Heart right ventricle (tissue), 16 donors: ENCODE data around the gene NID1. TPM values are rescaled to one million over a fixed set of nuclear protein-coding genes. Genes with fewer than 3 reads are reported as not detected.

Experiments used
- ATAC-seq, 8 donors: fragments of 200-7000 bp; cut with Tn5 transposase; one replicate each; pipeline ENCODE4 v1.9.1; 2020; ENCODE audit warnings: mild to moderate bottlenecking in 8 of 8, moderate library complexity in 8 of 8, moderate number of reproducible peaks in 1 of 8
- DNase-seq, 2 donors: peaks; one replicate each; pipeline ENCODE4 v3.0.0-alpha.2; 2020
- H3K27ac ChIP-seq, 10 donors: fragments of 200-600 bp; sonication (generic) in 2 of 10; one replicate each; pipeline versions ENCODE4 v1.5.0 to v1.8.0; 2020 to 2022; ENCODE audit warnings: mild to moderate bottlenecking in 3 of 10
- H3K27me3 ChIP-seq, 7 donors: fragments of 200-600 bp; one replicate each; pipeline ENCODE4 v1.8.0; 2021 to 2022; ENCODE audit warnings: mild to moderate bottlenecking in 2 of 7
- H3K36me3 ChIP-seq, 9 donors: fragments of 200-600 bp; sonication (generic) in 1 of 9; one replicate each; pipeline versions ENCODE4 v1.5.0 to v1.8.0; 2020 to 2022; ENCODE audit warnings: mild to moderate bottlenecking in 2 of 9
- H3K4me1 ChIP-seq, 9 donors: fragments of 200-600 bp; sonication (generic) in 1 of 9; one replicate each; pipeline versions ENCODE4 v1.5.0 to v1.8.0; 2020 to 2022; ENCODE audit warnings: mild to moderate bottlenecking in 4 of 9
- H3K4me3 ChIP-seq, 10 donors: fragments of 200-600 bp; sonication (generic) in 2 of 10; one replicate each; pipeline versions ENCODE4 v1.5.0 to v1.8.0; 2020 to 2022; ENCODE audit warnings: mild to moderate bottlenecking in 7 of 10, moderate library complexity in 2 of 10
- H3K9me3 ChIP-seq, 11 donors: fragments of 200-600 bp in 10 of 11; sonication (generic) in 2 of 11; one replicate each; pipeline versions ENCODE4 v1.5.0 to v1.8.0; 2013 to 2022; ENCODE audit warnings: mild to moderate bottlenecking in 2 of 11, control low read depth in 1 of 11, moderate library complexity in 1 of 11
- WGBS, 2 donors: extraction: QIAGEN DNeasy Blood & Tissue Kit; methylation state at CpG; one replicate each; pipeline ENCODE4 v1.1.7; 2013; ENCODE audit warnings: inconsistent platforms in 1 of 2; 5-methylcytosine and 5-hydroxymethylcytosine counted together
- intact Hi-C, 10 donors: fragments of 100-400 bp; cut with DNase I; formaldehyde crosslinking; loops; one replicate each; pipeline versions ENCODE4 v1.11.1 to v1.14.2; 2022
- polyA plus RNA-seq, 2 donors: library from polyadenylated mRNA; stranded (reverse); fragments of 200-250 nt; gene quantifications; one replicate each; pipeline ENCODE4 v1.2.3, GENCODE V29; 2013
- total RNA-seq, 10 donors: library from RNA; stranded (reverse); fragmentation: NEBNext Ultra II Directional in 3 of 10; extraction: Animal tissue kit (Norgen Biotek cat#: 25700) in 3 of 10; gene quantifications; one replicate each; pipeline versions ENCODE4 v1.2.1 to v1.2.4, GENCODE V29; 2021 to 2023
- TF ChIP-seq, protein P1 (sequence below), 9 donors: fragments of 200-600 bp; sonication (generic) in 2 of 9; IDR thresholded peaks; one replicate each; pipeline versions ENCODE4 v1.5.0 to v1.8.0; 2021 to 2022; ENCODE audit warnings: antibody characterized with exemption in 9 of 9, mild to moderate bottlenecking in 5 of 9, moderate library complexity in 1 of 9
- donor health status: Arrhythmogenic right ventricular cardiomyopathy.
- donor health status: ischemic (EF 13 %, LVEDD 7.1; RV severe dilation, severe dysfunction).
- donor health status: healthy with polysubstance abuse.
- donor health status: DM: no; HTN: yes; CAD: no.
- donor health status: DM: no; HTN: no; CAD: no.
- donor health status: ischemic (EF 25% LVEDD 6.9; RV normal size, moderate dysfunction).
- donor health status: ischemic (EF 25% LVEDD 5.7; RV mildly dilated, moderate dysfunction).
- donor health status: healthy.
- donor health status: DM: yes; HTN: yes; CAD: no.
- donor health status: Ischemic cardiomyopathy.
- donor health status: ischemic (EF 35%, LVEDD 5.7; RV mildly dilated, moderate dysfunction).
- donor health status: nonischemic (EF 11% LVEDD 7.7; RV severe dilation, severe dysfunction).
- donor health status: DM: yes; HTN: yes; CAD: no.
- donor health status: PGD.
- donor health status: ischemic (EF 29% LVEDD 5.4; RV normal size, mild dysfunction).
- donor health status: nonischemic (EF 23%, LVEDD 6.1; RV moderate dilation, normal function).

NID1 gene
- total and polyA plus RNA-seq, 12 donors, result 30.2 to 120 (median 44.4) TPM

DNA sequence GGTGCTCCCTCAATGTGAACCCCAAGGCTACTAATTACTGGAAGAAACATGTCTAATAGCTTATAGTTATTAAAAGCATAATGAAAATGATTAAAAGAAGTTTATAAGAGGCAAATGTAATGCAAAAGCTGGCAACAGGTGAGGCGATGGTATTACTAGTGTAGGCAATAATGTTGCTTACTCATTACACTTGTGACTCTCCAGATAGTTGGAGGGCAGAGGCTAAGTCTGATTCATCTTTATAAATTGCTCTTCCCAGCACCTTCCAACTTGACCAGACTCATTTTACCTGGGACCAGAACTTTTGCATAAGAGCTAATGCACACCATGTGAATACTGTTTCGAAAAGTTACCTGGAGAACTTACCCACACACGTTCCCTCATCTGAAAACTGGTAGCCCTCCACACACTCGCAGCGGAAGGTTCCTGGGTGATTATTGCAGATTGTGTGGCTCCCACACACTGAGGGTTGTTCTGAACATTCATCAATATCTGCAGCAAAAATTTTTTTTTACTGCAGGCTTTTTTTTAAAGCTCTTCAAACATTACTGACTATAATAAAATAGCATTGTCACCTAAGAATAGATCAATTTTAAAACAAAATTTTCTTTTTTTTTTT is 48.0 kb downstream of the NID1 start:
- Histone ChIP-seq H3K27me3 (no peaks in the 10 kb centered on the region), H3K4me3 (no peak overlapping the region), H3K36me3 (peaks cover 0 to 100% (median 30%) of the 10 kb centered on the region in 9 donors), H3K27ac (peak overlapping the region in 9 of 10 donors; percentile 46 to 87 (median 78)), H3K4me1 (peaks cover 4 to 64% (median 34%) of the 10 kb centered on the region in 9 donors), H3K9me3 (no peaks in the 10 kb centered on the region)
- ATAC-seq (no peak), DNase-seq (no peak)
- 96 to 97% methylated on average over 5 of the region's 5 CpGs for whole genome bisulfite sequencing, 2 donors
- intact Hi-C loops, result loop anchor here in 3 of 10 donors (5.0 kb wide), 3 partner anchors 35 to 45 kb away; no protein-coding TSS in a partner anchor
- TF ChIP-seq, protein P1, sequence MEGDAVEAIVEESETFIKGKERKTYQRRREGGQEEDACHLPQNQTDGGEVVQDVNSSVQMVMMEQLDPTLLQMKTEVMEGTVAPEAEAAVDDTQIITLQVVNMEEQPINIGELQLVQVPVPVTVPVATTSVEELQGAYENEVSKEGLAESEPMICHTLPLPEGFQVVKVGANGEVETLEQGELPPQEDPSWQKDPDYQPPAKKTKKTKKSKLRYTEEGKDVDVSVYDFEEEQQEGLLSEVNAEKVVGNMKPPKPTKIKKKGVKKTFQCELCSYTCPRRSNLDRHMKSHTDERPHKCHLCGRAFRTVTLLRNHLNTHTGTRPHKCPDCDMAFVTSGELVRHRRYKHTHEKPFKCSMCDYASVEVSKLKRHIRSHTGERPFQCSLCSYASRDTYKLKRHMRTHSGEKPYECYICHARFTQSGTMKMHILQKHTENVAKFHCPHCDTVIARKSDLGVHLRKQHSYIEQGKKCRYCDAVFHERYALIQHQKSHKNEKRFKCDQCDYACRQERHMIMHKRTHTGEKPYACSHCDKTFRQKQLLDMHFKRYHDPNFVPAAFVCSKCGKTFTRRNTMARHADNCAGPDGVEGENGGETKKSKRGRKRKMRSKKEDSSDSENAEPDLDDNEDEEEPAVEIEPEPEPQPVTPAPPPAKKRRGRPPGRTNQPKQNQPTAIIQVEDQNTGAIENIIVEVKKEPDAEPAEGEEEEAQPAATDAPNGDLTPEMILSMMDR (IDR thresholded peaks at IDR 0.05), result no peak

DNA sequence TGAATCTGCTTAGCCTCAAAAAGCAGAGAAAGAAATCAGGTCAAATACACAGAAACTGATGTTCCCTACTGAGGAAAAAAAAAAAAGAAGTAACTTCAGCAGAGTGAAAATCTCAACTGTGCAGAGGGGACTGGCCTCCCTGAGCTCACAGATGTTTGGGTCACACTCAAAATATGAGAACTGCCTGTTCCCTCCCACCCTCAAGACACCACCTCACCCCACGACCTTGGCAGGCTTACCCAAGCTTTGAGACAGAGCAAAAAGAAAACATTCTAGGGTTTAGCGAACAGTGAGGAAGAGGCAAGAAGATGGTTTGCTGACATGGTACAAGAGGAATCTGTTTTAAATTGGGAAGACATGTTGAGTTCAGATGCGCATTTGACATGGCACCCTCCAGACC is 48.8 kb downstream of the NID1 start:
- 70% methylated on average over 3 of the region's 3 CpGs for WGBS, 2 donors
- Histone ChIP-seq H3K4me1 (peaks cover 0 to 63% (median 27%) of the 10 kb centered on the region in 9 donors), H3K9me3 (no peaks in the 10 kb centered on the region), H3K4me3 (no peak overlapping the region), H3K27me3 (no peaks in the 10 kb centered on the region), H3K27ac (peak overlapping the region; percentile 36 to 87 (median 74)), H3K36me3 (peaks cover 0 to 100% (median 35%) of the 10 kb centered on the region in 9 donors)
- DNase-seq, result peak; percentile 65 to 67
- peak; percentile 15 to 75 (median 58) for ATAC-seq
- intact Hi-C loops, result loop anchor here in 3 of 10 donors (5.0 kb wide), 3 partner anchors 34 to 46 kb away; no protein-coding TSS in a partner anchor
- TF ChIP-seq, protein P1 (IDR thresholded peaks at IDR 0.05), result no peak

DNA sequence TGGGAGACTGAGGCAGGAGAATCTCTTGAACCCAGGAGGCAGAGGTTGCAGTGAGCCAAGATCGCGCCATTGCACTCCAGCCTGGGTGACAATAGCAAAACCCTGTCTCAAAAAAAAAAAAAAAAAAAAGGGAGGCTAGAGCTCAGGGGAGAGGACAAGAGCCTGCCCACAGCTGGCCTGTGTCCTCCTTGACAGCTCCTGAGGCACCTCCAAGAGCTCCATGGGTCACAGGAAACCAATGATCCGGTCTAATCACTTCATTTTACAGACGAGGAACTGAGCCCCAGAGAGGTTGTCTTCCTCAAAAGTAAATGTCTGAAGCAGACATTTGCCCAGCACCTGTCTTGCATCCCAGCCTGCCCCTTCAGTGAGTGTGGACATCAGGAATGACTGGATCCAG is 49.4 kb downstream of the NID1 start:
- no peak for DNase-seq
- intact Hi-C loops, result loop anchor here in 3 of 10 donors (5.0 kb wide), 3 partner anchors 33 to 47 kb away; no protein-coding TSS in a partner anchor
- peak overlapping the region; percentile 36 to 87 (median 70) for H3K27ac ChIP-seq
- peak in 1 of 8 donors; percentile 18 for ATAC-seq
- no peaks in the 10 kb centered on the region for H3K9me3 ChIP-seq
- no peaks in the 10 kb centered on the region for H3K27me3 ChIP-seq
- no peak overlapping the region for H3K4me3 ChIP-seq
- WGBS, 2 donors, result 82 to 87% methylated on average over 4 of the region's 4 CpGs
- TF ChIP-seq, protein P1 (IDR thresholded peaks at IDR 0.05), result no peak
- peaks cover 0 to 63% (median 23%) of the 10 kb centered on the region in 9 donors for H3K4me1 ChIP-seq
- peaks cover 0 to 100% (median 39%) of the 10 kb centered on the region in 9 donors for H3K36me3 ChIP-seq

DNA sequence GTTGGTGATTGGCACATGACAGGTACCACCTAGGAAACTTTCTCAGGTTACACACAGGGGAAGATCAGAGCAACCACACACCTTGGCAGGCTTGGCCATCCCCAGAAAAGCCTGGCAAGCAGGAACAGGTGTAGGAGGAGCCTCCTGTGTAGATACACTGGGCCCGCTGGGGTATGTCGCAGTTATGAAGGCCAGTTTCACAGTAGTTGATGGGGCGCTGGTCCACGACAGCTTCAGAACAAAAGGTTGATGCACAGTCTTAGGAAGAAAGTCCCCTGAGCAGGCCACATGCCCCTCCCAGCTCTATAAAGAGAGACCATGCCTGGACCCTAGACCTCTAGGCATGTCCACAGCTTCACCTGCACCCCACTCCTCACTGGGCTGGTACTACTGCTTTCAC is 51.6 kb downstream of the NID1 start:
- intact Hi-C loops, result no loop called here
- no peak overlapping the region for H3K4me3 ChIP-seq
- H3K36me3 ChIP-seq, result peaks cover 0 to 100% (median 40%) of the 10 kb centered on the region in 9 donors
- H3K9me3 ChIP-seq, result no peaks in the 10 kb centered on the region
- TF ChIP-seq, protein P1 (IDR thresholded peaks at IDR 0.05), result no peak
- WGBS, 2 donors, result 97 to 99% methylated on average over 4 of the region's 4 CpGs
- peak overlapping the region in 1 of 10 donors; percentile 18 for H3K27ac ChIP-seq
- DNase-seq (no peak), ATAC-seq (no peak)
- no peaks in the 10 kb centered on the region for H3K27me3 ChIP-seq
- H3K4me1 ChIP-seq, result peaks cover 0 to 60% (median 25%) of the 10 kb centered on the region in 9 donors
